Epidermal melanocyte (primary cell): ENCODE data around the gene ACY1.
A peak's percentile ranks its signal among the peaks of the same experiment; 100 is the strongest.
"Not testable (repeated sequence)": the region's sequence is repeated elsewhere in the genome, so short reads cannot be mapped to it uniquely, and the experiment has no call there.

Source experiments
- DNase-seq: peaks from one replicate; pipeline ENCODE4 v3.0.0; 2011; ENCODE audit warnings: low spot score; ENCODE audit not compliant: insufficient read length

ACY1 gene

GRCh38 chr3:51983578-51984268 lies 388 bp downstream of the ACY1 start:
- DNase-seq = no peak

- DNase-seq = no peak
Measured at GRCh38 chr3:51984269-51984647, 923 bp downstream of the ACY1 start.

GRCh38 chr3:51985063-51985462 lies 1.7 kb downstream of the ACY1 start:
- no peak for DNase-seq

GRCh38 chr3:51986010-51986947 lies 2.9 kb downstream of the ACY1 start:
- no peak for DNase-seq

- DNase-seq = no peak
Measured at GRCh38 chr3:51987568-51987967, 4.2 kb downstream of the ACY1 start.

- DNase-seq = no peak
Measured at GRCh38 chr3:51988286-51989146, 5.2 kb downstream of the ACY1 start.

- DNase-seq = not testable (repeated sequence)
Measured at GRCh38 chr3:51990501-51990971, 7.2 kb downstream of the ACY1 start.

- DNase-seq = no peak
Measured at GRCh38 chr3:51992017-51992682, 8.8 kb downstream of the ACY1 start.

- not testable (repeated sequence) for DNase-seq
Measured at GRCh38 chr3:51993657-51994056, 10.3 kb downstream of the ACY1 start.

GRCh38 chr3:51994530-51994929 lies 11.2 kb downstream of the ACY1 start:
- DNase-seq = no peak

- peak; percentile 97 for DNase-seq
Measured at GRCh38 chr3:51995346-51996163, 12.2 kb downstream of the ACY1 start, which contains the start of gene RPL29. Gene RPL29 (minus strand): TSS chr3:51995895. CDS start chr3:51995461, 434 bp downstream.

GRCh38 chr3:51997172-51997571 lies 13.8 kb downstream of the ACY1 start:
- DNase-seq = no peak

GRCh38 chr3:51997935-51998596 lies 14.7 kb downstream of the ACY1 start:
- DNase-seq = no peak

GRCh38 chr3:51998774-51999173 lies 15.4 kb downstream of the ACY1 start:
- no peak for DNase-seq

- no peak for DNase-seq
Measured at GRCh38 chr3:51999846-52000245, 16.5 kb downstream of the ACY1 start.

- DNase-seq = peak; percentile 64
Measured at GRCh38 chr3:52001443-52001974, 18.2 kb downstream of the ACY1 start.

- DNase-seq = no peak
Measured at GRCh38 chr3:52002748-52003147, 19.4 kb downstream of the ACY1 start.

- DNase-seq = peak; percentile 71
Measured at GRCh38 chr3:52004163-52004787, 20.9 kb downstream of the ACY1 start.
